SK-N-SH (cell line): Measurements from ENCODE around the gene UCMA. TPM values are rescaled to one million over a fixed set of nuclear protein-coding genes. Genes with fewer than 3 reads are reported as not detected.

Experiments
- CTCF ChIA-PET: fragments of 300-600, 350-600 bp; formaldehyde crosslinking; extraction: SDS; loops from one replicate; lab custom pipeline; 2021; lab: Yijun Ruan, JAX
- POLR2A ChIA-PET: fragments of 350-600 bp; sonication (Branson Sonifier 250); formaldehyde crosslinking; extraction: SDS; loops from one replicate; lab custom pipeline; 2020; ENCODE audit warnings: antibody characterized with exemption, inconsistent platforms; lab: Yijun Ruan, JAX
- DNase-seq: peaks from one replicate; pipeline ENCODE4 v3.0.0; 2012
- H2AFZ ChIP-seq: fragments of 200-600 bp; sonication (generic); 2 replicates; pipeline ENCODE4 v1.8.1; 2016; ENCODE audit warnings: antibody characterized with exemption, mild to moderate bottlenecking, low read depth
- H3F3A ChIP-seq: fragments of 200-600 bp; sonication (generic); replicated peaks from 2 replicates; pipeline ENCODE3; 2016; ENCODE audit warnings: antibody characterized with exemption, mild to moderate bottlenecking; ENCODE audit not compliant: insufficient read depth
- H3K27ac ChIP-seq, 2 experiments: fragments of 200-500 bp in 1 of 2; fragments of 200-600 bp in 1 of 2; sonication (Bioruptor generic) in 1 of 2; sonication (generic), shearing (Covaris generic) in 1 of 2; 2 replicates each; pipeline versions ENCODE4 v1.5.1 to v1.6.1; 2014 to 2016; ENCODE audit warnings: low read depth in 2 of 2, inconsistent platforms in 1 of 2, low read length in 1 of 2, mild to moderate bottlenecking in 1 of 2, mixed read lengths in 1 of 2
- H3K27me3 ChIP-seq: fragments of 200-600 bp; sonication (generic), shearing (Covaris generic); 2 replicates; pipeline ENCODE4 v1.6.1; 2016; ENCODE audit warnings: mixed run types; ENCODE audit not compliant: insufficient read depth
- H3K36me3 ChIP-seq, 2 experiments: fragments of 200-500 bp in 1 of 2; fragments of 200-600 bp in 1 of 2; sonication (Bioruptor generic) in 1 of 2; sonication (generic) in 1 of 2; replicated peaks in 1 of 2; 2 replicates each; pipeline versions ENCODE3 to v1.5.1; 2014 to 2016; ENCODE audit warnings: low read length in 1 of 2, mild to moderate bottlenecking in 1 of 2; ENCODE audit not compliant: insufficient read depth in 2 of 2, control insufficient read depth in 1 of 2
- H3K4me1 ChIP-seq, 2 experiments: fragments of 200-500 bp in 1 of 2; fragments of 200-600 bp in 1 of 2; sonication (Bioruptor generic) in 1 of 2; sonication (generic), shearing (Covaris generic) in 1 of 2; 2 replicates each; pipeline versions ENCODE4 v1.5.1 to v1.6.1; 2014 to 2016; ENCODE audit warnings: low read depth in 1 of 2, low read length in 1 of 2, mixed run types in 1 of 2; ENCODE audit not compliant: insufficient read depth in 2 of 2, control insufficient read depth in 1 of 2
- H3K4me2 ChIP-seq: fragments of 200-600 bp; sonication (generic), shearing (Covaris generic); 2 replicates; pipeline ENCODE4 v1.6.1; 2017; ENCODE audit warnings: mixed run types
- H3K4me3 ChIP-seq, 2 experiments: fragments of 200-500 bp in 1 of 2; fragments of 200-600 bp in 1 of 2; sonication (Bioruptor generic) in 1 of 2; sonication (generic), shearing (Covaris generic) in 1 of 2; 2 replicates each; pipeline versions ENCODE4 v1.5.1 to v1.8.1; 2014 to 2016; ENCODE audit warnings: low read depth in 2 of 2, inconsistent platforms in 1 of 2, low read length in 1 of 2, mild to moderate bottlenecking in 1 of 2, mixed read lengths in 1 of 2, moderate library complexity in 1 of 2
- H3K79me2 ChIP-seq: fragments of 200-600 bp; sonication (generic); 2 replicates; pipeline ENCODE4 v1.8.1; 2017; ENCODE audit warnings: mild to moderate bottlenecking; ENCODE audit not compliant: insufficient read depth
- H3K9ac ChIP-seq: fragments of 200-600 bp; sonication (generic); 2 replicates; pipeline ENCODE4 v1.6.1; 2017; ENCODE audit warnings: mixed run types
- H3K9me2 ChIP-seq: fragments of 200-600 bp; sonication (generic); 2 replicates; pipeline ENCODE4 v1.6.1; 2017; ENCODE audit warnings: mixed run types
- H3K9me3 ChIP-seq: fragments of 200-600 bp; sonication (generic); 2 replicates; pipeline ENCODE4 v1.6.1; 2017; ENCODE audit warnings: mixed run types, mild to moderate bottlenecking, moderate library complexity
- H4K20me1 ChIP-seq: fragments of 200-600 bp; sonication (generic); 2 replicates; pipeline ENCODE4 v1.6.1; 2017; ENCODE audit warnings: mild to moderate bottlenecking, mixed run types; ENCODE audit not compliant: insufficient read depth
- CHD2 ChIP-seq: fragments of 150-350 bp; IDR thresholded peaks from 2 replicates; pipeline ENCODE4 v1.6.1; 2018; ENCODE audit warnings: low read length; ENCODE audit not compliant: partially characterized antibody
- FOXJ3 ChIP-seq: sonication (generic); formaldehyde crosslinking; IDR thresholded peaks from 2 replicates; pipeline ENCODE4 v1.5.1; 2020; ENCODE audit warnings: mild to moderate bottlenecking, missing genetic modification reagents
- GABPA ChIP-seq: IDR thresholded peaks from 2 replicates; pipeline ENCODE4 v1.4.0; 2012; ENCODE audit warnings: low read depth, mild to moderate bottlenecking
- JUND ChIP-seq: IDR thresholded peaks from 2 replicates; pipeline ENCODE4 v1.4.0; 2012
- MEF2A ChIP-seq: IDR thresholded peaks from 2 replicates; pipeline ENCODE4 v1.4.0; 2012; ENCODE audit warnings: low read depth, borderline replicate concordance
- NRF1 ChIP-seq: IDR thresholded peaks from 2 replicates; pipeline ENCODE4 v1.6.1; 2012; ENCODE audit warnings: low read depth, mild to moderate bottlenecking, low read length
- RAD21 ChIP-seq: IDR thresholded peaks from 2 replicates; pipeline ENCODE4 v1.6.1; 2012; ENCODE audit warnings: mild to moderate bottlenecking, low read length
- RFX5 ChIP-seq: IDR thresholded peaks from 2 replicates; pipeline ENCODE4 v1.6.1; 2012; ENCODE audit warnings: mild to moderate bottlenecking, improper control_type of control experiment, low read length
- SIN3A ChIP-seq: IDR thresholded peaks from 2 replicates; pipeline ENCODE4 v1.6.1; 2012; ENCODE audit warnings: low read depth, mild to moderate bottlenecking, low read length, moderate library complexity, borderline replicate concordance
- SMC3 ChIP-seq: IDR thresholded peaks from 2 replicates; pipeline ENCODE4 v1.6.1; 2012; ENCODE audit warnings: low read depth, low read length, improper control_type of control experiment
- TEAD4 ChIP-seq: IDR thresholded peaks from 2 replicates; pipeline ENCODE4 v1.4.0; 2012; ENCODE audit warnings: mild to moderate bottlenecking, borderline replicate concordance; ENCODE audit not compliant: insufficient read depth
- YY1 ChIP-seq: IDR thresholded peaks from 2 replicates; pipeline ENCODE4 v1.4.0; 2012; ENCODE audit warnings: low read depth, mild to moderate bottlenecking
- WGBS: methylation state at CpG from one replicate; pipeline ENCODE4 v1.1.6; 2017; ENCODE audit warnings: low lambda C conversion rate; 5-methylcytosine and 5-hydroxymethylcytosine counted together
- polyA plus RNA-seq, 3 experiments: library from polyadenylated mRNA; depleted of rRNA; stranded (reverse); fragments of >200 nt; gene quantifications; 2 replicates each; pipeline ENCODE4 v1.2.3, GENCODE V29; 2012
- TF ChIP-seq, protein P1 (sequence below): IDR thresholded peaks from 2 replicates; pipeline ENCODE4 v1.4.0; 2012; ENCODE audit warnings: low read depth, borderline replicate concordance
- TF ChIP-seq, protein P2 (sequence below): fragments of 200-600 bp; sonication (generic); IDR thresholded peaks from 2 replicates; pipeline ENCODE4 v1.6.1; 2017; ENCODE audit warnings: antibody characterized with exemption, mild to moderate bottlenecking, moderate library complexity
- TF ChIP-seq, protein P3 (sequence below): IDR thresholded peaks from 2 replicates; pipeline ENCODE4 v1.4.0; 2012; ENCODE audit warnings: low read depth, borderline replicate concordance

UCMA gene
- polyA plus RNA-seq, 1 of the 3 experiments (the other 2 are of a cell fraction) = not detected

DNA sequence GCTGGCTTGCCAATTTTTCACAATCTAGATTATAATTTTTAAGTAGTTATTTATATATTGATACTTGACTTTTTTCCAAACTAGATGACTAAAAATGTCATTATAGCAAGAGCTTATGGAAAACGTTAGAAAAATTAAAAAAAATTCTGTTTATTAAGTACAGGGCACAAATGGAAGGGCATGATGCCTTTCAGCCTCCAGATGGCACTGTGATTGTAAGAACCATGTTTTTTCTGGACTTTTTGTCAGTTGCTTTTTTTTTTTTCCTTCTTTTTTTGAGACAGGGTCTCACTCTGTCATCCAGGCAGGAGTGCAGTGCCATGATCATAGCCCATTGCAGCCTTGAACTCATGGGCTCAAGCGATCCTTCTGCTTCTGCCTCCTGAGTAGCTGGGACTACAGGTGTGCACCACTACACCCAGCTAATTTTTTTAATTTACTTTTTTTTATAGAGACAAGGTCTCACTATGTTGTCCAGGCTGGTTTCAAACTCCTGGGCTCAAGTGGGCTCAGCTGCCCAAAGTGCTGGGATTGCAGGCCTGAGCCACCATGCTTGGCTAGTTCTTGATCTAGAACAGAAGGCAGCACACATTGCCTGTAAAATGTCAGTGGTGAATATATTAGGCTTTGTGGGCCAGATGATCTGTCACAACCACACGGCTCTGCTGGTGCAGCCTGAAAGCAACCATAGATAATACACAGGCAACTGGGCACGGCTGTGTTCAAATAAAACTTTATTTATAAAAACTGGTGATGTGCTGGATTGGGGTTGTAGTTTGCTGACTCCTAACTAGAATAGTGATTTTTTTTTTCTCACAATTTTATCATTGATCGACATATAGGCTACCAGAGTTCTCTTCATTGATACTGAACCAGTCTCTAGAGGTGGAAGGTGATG, 27.4 kb downstream of the UCMA start:
- Histone ChIP-seq H3K4me1 (no peaks in the 10 kb centered on the region), H3K9me2 (no peaks in the 10 kb centered on the region), H2AFZ (no peak overlapping the region), H3F3A (no peaks in the 10 kb centered on the region), H3K9me3 (no peaks in the 10 kb centered on the region), H3K4me3 (peak overlapping the region in 1 of 2 experiments; percentile 31; a peak in 1 of 4 replicates), H3K9ac (no peak overlapping the region), H3K4me2 (no peak overlapping the region), H3K79me2 (no peaks in the 10 kb centered on the region), H4K20me1 (no peaks in the 10 kb centered on the region), H3K27ac (no peak overlapping the region), H3K36me3 (peaks cover 4 to 9% of the 10 kb centered on the region in 2 experiments), H3K27me3 (no peaks in the 10 kb centered on the region)
- CTCF ChIA-PET = interaction anchor here (0.6 to 6.0 kb wide), 23 partner anchors 8 to 505 kb away, joined by 3 to 106 read pairs (median 4); partner anchors contain the start of gene PHYH
- 84% methylated on average over 5 of the region's 5 CpGs for WGBS
- TF ChIP-seq, protein P1, sequence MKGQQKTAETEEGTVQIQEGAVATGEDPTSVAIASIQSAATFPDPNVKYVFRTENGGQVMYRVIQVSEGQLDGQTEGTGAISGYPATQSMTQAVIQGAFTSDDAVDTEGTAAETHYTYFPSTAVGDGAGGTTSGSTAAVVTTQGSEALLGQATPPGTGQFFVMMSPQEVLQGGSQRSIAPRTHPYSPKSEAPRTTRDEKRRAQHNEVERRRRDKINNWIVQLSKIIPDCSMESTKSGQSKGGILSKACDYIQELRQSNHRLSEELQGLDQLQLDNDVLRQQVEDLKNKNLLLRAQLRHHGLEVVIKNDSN = no peak
- no peak for TF ChIP-seq GABPA
- peak; percentile 74 for TF ChIP-seq RAD21
- no peak for TF ChIP-seq FOXJ3 (CRISPR knock-in tag)
- TF ChIP-seq CHD2 = no peak
- TF ChIP-seq SMC3 = peak; percentile 39; the same call in 1 of the 2 replicates
- no peak for TF ChIP-seq RFX5
- TF ChIP-seq, protein P2, sequence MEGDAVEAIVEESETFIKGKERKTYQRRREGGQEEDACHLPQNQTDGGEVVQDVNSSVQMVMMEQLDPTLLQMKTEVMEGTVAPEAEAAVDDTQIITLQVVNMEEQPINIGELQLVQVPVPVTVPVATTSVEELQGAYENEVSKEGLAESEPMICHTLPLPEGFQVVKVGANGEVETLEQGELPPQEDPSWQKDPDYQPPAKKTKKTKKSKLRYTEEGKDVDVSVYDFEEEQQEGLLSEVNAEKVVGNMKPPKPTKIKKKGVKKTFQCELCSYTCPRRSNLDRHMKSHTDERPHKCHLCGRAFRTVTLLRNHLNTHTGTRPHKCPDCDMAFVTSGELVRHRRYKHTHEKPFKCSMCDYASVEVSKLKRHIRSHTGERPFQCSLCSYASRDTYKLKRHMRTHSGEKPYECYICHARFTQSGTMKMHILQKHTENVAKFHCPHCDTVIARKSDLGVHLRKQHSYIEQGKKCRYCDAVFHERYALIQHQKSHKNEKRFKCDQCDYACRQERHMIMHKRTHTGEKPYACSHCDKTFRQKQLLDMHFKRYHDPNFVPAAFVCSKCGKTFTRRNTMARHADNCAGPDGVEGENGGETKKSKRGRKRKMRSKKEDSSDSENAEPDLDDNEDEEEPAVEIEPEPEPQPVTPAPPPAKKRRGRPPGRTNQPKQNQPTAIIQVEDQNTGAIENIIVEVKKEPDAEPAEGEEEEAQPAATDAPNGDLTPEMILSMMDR = peak; percentile 70
- TF ChIP-seq, protein P3, sequence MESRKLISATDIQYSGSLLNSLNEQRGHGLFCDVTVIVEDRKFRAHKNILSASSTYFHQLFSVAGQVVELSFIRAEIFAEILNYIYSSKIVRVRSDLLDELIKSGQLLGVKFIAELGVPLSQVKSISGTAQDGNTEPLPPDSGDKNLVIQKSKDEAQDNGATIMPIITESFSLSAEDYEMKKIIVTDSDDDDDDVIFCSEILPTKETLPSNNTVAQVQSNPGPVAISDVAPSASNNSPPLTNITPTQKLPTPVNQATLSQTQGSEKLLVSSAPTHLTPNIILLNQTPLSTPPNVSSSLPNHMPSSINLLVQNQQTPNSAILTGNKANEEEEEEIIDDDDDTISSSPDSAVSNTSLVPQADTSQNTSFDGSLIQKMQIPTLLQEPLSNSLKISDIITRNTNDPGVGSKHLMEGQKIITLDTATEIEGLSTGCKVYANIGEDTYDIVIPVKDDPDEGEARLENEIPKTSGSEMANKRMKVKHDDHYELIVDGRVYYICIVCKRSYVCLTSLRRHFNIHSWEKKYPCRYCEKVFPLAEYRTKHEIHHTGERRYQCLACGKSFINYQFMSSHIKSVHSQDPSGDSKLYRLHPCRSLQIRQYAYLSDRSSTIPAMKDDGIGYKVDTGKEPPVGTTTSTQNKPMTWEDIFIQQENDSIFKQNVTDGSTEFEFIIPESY = no peak
- no peak for TF ChIP-seq TEAD4
- no peak for TF ChIP-seq JUND
- no peak for TF ChIP-seq MEF2A
- no peak for TF ChIP-seq NRF1
- no peak for TF ChIP-seq YY1
- no peak for TF ChIP-seq SIN3A
- DNase-seq = peak; percentile 44
- POLR2A ChIA-PET = interaction anchor here (1.2 to 1.8 kb wide), 2 partner anchors 95 kb away, joined by 5 to 6 read pairs; no protein-coding TSS in a partner anchor
